ENCODE data around the gene RFC2. TPM values are rescaled to one million over a fixed set of nuclear protein-coding genes. Genes with fewer than 3 reads are reported as not detected.

RFC2 gene
- total and polyA plus RNA-seq, 8 donors, result 8.1 to 11.4 (median 9.3) TPM

DNA sequence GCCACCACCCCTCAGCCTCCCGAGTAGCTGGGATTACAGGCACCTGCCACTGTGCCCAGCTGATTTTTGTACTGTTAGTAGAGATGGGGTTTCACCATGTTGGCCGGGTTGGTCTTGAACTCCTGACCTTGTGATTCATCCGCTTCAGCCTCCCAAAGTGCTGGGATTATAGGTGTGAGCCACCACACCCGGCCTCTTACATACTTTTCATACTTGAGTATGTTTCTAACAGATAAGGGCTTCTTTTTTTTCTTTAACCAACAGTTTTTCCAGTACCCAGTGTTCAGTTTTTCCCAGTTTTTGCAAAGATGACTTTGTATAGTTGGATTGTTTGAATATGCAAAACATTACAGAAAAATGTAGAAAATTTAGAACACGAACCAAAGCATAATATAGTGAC is 72.4 kb downstream of the RFC2 start:
- peaks cover 65 to 72% (median 69%) of the 10 kb centered on the region in 3 donors for H3K4me1 ChIP-seq
- ATAC-seq, result no peak

More for the DNA sequence above, 72.4 kb downstream of the RFC2 start:
- Histone ChIP-seq H3K4me3 (no peak overlapping the region), H3K9me3 (no peaks in the 10 kb centered on the region), H3K27me3 (no peaks in the 10 kb centered on the region), H3K27ac (no peak overlapping the region), H3K36me3 (no peaks in the 10 kb centered on the region)
- TF ChIP-seq, protein P1, sequence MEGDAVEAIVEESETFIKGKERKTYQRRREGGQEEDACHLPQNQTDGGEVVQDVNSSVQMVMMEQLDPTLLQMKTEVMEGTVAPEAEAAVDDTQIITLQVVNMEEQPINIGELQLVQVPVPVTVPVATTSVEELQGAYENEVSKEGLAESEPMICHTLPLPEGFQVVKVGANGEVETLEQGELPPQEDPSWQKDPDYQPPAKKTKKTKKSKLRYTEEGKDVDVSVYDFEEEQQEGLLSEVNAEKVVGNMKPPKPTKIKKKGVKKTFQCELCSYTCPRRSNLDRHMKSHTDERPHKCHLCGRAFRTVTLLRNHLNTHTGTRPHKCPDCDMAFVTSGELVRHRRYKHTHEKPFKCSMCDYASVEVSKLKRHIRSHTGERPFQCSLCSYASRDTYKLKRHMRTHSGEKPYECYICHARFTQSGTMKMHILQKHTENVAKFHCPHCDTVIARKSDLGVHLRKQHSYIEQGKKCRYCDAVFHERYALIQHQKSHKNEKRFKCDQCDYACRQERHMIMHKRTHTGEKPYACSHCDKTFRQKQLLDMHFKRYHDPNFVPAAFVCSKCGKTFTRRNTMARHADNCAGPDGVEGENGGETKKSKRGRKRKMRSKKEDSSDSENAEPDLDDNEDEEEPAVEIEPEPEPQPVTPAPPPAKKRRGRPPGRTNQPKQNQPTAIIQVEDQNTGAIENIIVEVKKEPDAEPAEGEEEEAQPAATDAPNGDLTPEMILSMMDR (IDR thresholded peaks at IDR 0.05), result no peak
- WGBS, 2 donors, result 52 to 58% methylated on average over 5 of the region's 5 CpGs
- FAIRE-seq (no peak), DNase-seq (no peak)
- intact Hi-C loops (cut with DNase I), result loop anchor here in 1 of 3 donors (10.0 kb wide), 1 partner anchor 117 kb away; no protein-coding TSS in a partner anchor

Small RNAs within 50 kb of the gene (microRNA-seq; reads per million reads assigned to microRNA genes)
- gene MIR590, result 433 to 651 reads per million in 2 donors

Other genes starting within 250 kb of the RFC2 start
- gene ELN, start 226.2 kb downstream of the RFC2 start, total RNA-seq, result 10 to 100 TPM; 36.8 to 84.2 (median 70.7) TPM
- 100 to 1,000 TPM in 1 of 2 donors, 10 to 100 TPM in 1; 36.9 to 118 TPM for gene ELN, start 226.2 kb downstream of the RFC2 start, polyA plus RNA-seq
- 10 to 100 TPM in 2 of 6 donors, 1 to 10 TPM in 4; 6.1 to 22.6 (median 9.5) TPM for gene LIMK1, start 170.6 kb downstream of the RFC2 start, total RNA-seq
- gene LIMK1, start 170.6 kb downstream of the RFC2 start, polyA plus RNA-seq, result 1 to 10 TPM; 4.9 to 7.2 TPM
- 100 to 1,000 TPM; 128 to 195 (median 135) TPM for gene EIF4H, start 80.0 kb downstream of the RFC2 start, total RNA-seq
- 100 to 1,000 TPM in 1 of 2 donors, 10 to 100 TPM in 1; 73.0 to 107 TPM for gene EIF4H, start 80.0 kb downstream of the RFC2 start, polyA plus RNA-seq
- 10 to 100 TPM in 1 of 6 donors, 1 to 10 TPM in 4, under 1 TPM in 1; 0.65 to 14.3 (median 2.7) TPM for gene LAT2, start 44.4 kb downstream of the RFC2 start, total RNA-seq
- 10 to 100 TPM in 1 of 2 donors, 1 to 10 TPM in 1; 4.6 to 17.5 TPM for gene LAT2, start 44.4 kb downstream of the RFC2 start, polyA plus RNA-seq
- 10 to 100 TPM; 14.7 to 29.8 (median 20.8) TPM for gene CLIP2, start 35.0 kb upstream of the RFC2 start, total RNA-seq
- 10 to 100 TPM in 1 of 2 donors, 1 to 10 TPM in 1; 8.5 to 30.6 TPM for gene CLIP2, start 35.0 kb upstream of the RFC2 start, polyA plus RNA-seq
- gene GTF2IRD1, start 199.5 kb upstream of the RFC2 start, total RNA-seq, result 10 to 100 TPM in 3 of 6 donors, 1 to 10 TPM in 3; 7.1 to 12.6 (median 9.9) TPM
- gene GTF2IRD1, start 199.5 kb upstream of the RFC2 start, polyA plus RNA-seq, result 10 to 100 TPM in 1 of 2 donors, 1 to 10 TPM in 1; 8.1 to 15.9 TPM

Measured in pancreas (tissue), 10 donors.